ENCODE data around the gene FGGY. TPM values are rescaled to one million over a fixed set of nuclear protein-coding genes. Genes with fewer than 3 reads are reported as not detected.

The FGGY gene
- total RNA-seq, 1 donor from 2014 or later: 31.2 TPM

- Histone ChIP-seq H3K27me3 (ENCODE audit: low read depth) (no peaks in the 10 kb centered on the region), H3K4me3 (no peak overlapping the region), H3K36me3 (no peaks in the 10 kb centered on the region), H3K9me3 (replicated peaks) (peaks cover 6% of the 10 kb centered on the region), H3K4me1 (peaks cover 12% of the 10 kb centered on the region), H3K27ac (replicated peaks) (no peak overlapping the region)
- intact Hi-C loops (cut with micrococcal nuclease): no loop called here
- TF ChIP-seq, protein P1, sequence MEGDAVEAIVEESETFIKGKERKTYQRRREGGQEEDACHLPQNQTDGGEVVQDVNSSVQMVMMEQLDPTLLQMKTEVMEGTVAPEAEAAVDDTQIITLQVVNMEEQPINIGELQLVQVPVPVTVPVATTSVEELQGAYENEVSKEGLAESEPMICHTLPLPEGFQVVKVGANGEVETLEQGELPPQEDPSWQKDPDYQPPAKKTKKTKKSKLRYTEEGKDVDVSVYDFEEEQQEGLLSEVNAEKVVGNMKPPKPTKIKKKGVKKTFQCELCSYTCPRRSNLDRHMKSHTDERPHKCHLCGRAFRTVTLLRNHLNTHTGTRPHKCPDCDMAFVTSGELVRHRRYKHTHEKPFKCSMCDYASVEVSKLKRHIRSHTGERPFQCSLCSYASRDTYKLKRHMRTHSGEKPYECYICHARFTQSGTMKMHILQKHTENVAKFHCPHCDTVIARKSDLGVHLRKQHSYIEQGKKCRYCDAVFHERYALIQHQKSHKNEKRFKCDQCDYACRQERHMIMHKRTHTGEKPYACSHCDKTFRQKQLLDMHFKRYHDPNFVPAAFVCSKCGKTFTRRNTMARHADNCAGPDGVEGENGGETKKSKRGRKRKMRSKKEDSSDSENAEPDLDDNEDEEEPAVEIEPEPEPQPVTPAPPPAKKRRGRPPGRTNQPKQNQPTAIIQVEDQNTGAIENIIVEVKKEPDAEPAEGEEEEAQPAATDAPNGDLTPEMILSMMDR (IDR thresholded peaks at IDR 0.05; ENCODE audit: borderline replicate concordance): no peak
- DNase-seq: no peak
These were observed 177.6 kb downstream of the FGGY start for GRCh38 chr1:59474496-59474895.

- TF ChIP-seq, protein P1 (IDR thresholded peaks at IDR 0.05; ENCODE audit: borderline replicate concordance): no peak
- intact Hi-C loops (cut with micrococcal nuclease): no loop called here
- Histone ChIP-seq H3K27me3 (ENCODE audit: low read depth) (no peaks in the 10 kb centered on the region), H3K36me3 (no peaks in the 10 kb centered on the region), H3K4me3 (no peak overlapping the region), H3K4me1 (peaks cover 12% of the 10 kb centered on the region), H3K9me3 (replicated peaks) (no peaks in the 10 kb centered on the region), H3K27ac (replicated peaks) (no peak overlapping the region)
- no peak for DNase-seq
These were observed 178.8 kb downstream of the FGGY start for GRCh38 chr1:59475737-59476136.

GRCh38 chr1:59477286-59477685 lies 180.4 kb downstream of the FGGY start:
- TF ChIP-seq, protein P1 (IDR thresholded peaks at IDR 0.05; ENCODE audit: borderline replicate concordance): no peak
- H3K36me3 ChIP-seq: no peaks in the 10 kb centered on the region
- no peak overlapping the region for H3K27ac ChIP-seq (replicated peaks)
- no peaks in the 10 kb centered on the region for H3K27me3 ChIP-seq (ENCODE audit: low read depth)
- H3K9me3 ChIP-seq (replicated peaks): no peaks in the 10 kb centered on the region
- H3K4me1 ChIP-seq: peaks cover 19% of the 10 kb centered on the region
- no peak for DNase-seq
- H3K4me3 ChIP-seq: no peak overlapping the region
- intact Hi-C loops (cut with micrococcal nuclease): no loop called here

DNA sequence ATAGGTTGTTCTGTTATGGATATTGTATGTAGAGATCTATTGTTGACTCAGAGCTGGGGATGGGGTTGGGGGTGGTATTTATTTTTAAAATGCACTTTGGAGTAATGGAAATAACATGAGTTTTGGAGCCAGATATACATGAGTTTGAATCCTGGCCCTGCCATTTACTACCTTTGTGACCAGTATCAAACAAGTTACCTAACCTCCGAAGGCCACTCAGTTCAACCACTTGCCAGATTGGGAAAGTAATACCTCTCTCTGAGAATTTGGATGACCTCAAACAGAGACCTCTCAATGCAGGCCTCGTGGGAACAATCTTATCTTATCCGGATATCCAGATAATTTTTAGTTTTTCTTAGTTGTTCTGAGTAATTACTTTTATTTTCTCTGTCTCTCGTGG lies 181.0 kb downstream of the FGGY start:
- TF ChIP-seq, protein P1 (IDR thresholded peaks at IDR 0.05; ENCODE audit: borderline replicate concordance): no peak
- H3K36me3 ChIP-seq: no peaks in the 10 kb centered on the region
- no peak overlapping the region for H3K4me3 ChIP-seq
- DNase-seq: no peak
- no peaks in the 10 kb centered on the region for H3K27me3 ChIP-seq (ENCODE audit: low read depth)
- intact Hi-C loops (cut with micrococcal nuclease): no loop called here
- H3K27ac ChIP-seq (replicated peaks): no peak overlapping the region
- H3K9me3 ChIP-seq (replicated peaks): no peaks in the 10 kb centered on the region
- peaks cover 19% of the 10 kb centered on the region for H3K4me1 ChIP-seq

DNA sequence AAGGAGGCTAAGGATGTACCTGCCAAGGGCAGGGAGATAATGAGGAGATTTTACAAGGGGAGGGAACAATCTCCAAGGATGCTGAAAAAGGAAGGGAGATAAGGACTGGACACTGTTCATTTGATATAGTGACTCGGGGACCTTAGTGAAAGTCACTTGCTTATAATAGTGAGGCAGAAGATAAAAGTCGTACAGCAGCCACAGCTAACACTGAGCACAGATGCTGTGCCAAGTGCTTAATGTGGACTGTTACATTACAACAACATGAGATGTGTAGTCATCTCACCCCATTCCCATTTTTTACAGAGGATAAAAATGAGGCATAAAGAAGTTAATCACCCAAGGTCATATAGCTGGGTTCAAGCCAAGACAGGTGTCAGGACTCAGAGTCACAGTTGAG lies 181.9 kb downstream of the FGGY start:
- no peak for DNase-seq
- Histone ChIP-seq H3K4me3 (no peak overlapping the region), H3K9me3 (replicated peaks) (no peaks in the 10 kb centered on the region), H3K27ac (replicated peaks) (no peak overlapping the region), H3K4me1 (peaks cover 19% of the 10 kb centered on the region), H3K27me3 (ENCODE audit: low read depth) (no peaks in the 10 kb centered on the region), H3K36me3 (no peaks in the 10 kb centered on the region)
- TF ChIP-seq, protein P1 (IDR thresholded peaks at IDR 0.05; ENCODE audit: borderline replicate concordance): no peak
- intact Hi-C loops (cut with micrococcal nuclease): no loop called here

Data from left ventricle myocardium inferior (tissue), 1 donor.